Inferior parietal cortex (tissue), 1 donor: ENCODE measurements around the gene MDN1.
A peak's percentile ranks its signal among the peaks of the same experiment; 100 is the strongest.
"Not testable (repeated sequence)": the region's sequence is repeated elsewhere in the genome, so short reads cannot be mapped to it uniquely, and the experiment has no call there.

ENCODE experiments used
- DNase-seq: peaks from one replicate; pipeline ENCODE4 v3.0.0-alpha.2; 2016; ENCODE audit errors: extremely low spot score

Gene MDN1, protein sequence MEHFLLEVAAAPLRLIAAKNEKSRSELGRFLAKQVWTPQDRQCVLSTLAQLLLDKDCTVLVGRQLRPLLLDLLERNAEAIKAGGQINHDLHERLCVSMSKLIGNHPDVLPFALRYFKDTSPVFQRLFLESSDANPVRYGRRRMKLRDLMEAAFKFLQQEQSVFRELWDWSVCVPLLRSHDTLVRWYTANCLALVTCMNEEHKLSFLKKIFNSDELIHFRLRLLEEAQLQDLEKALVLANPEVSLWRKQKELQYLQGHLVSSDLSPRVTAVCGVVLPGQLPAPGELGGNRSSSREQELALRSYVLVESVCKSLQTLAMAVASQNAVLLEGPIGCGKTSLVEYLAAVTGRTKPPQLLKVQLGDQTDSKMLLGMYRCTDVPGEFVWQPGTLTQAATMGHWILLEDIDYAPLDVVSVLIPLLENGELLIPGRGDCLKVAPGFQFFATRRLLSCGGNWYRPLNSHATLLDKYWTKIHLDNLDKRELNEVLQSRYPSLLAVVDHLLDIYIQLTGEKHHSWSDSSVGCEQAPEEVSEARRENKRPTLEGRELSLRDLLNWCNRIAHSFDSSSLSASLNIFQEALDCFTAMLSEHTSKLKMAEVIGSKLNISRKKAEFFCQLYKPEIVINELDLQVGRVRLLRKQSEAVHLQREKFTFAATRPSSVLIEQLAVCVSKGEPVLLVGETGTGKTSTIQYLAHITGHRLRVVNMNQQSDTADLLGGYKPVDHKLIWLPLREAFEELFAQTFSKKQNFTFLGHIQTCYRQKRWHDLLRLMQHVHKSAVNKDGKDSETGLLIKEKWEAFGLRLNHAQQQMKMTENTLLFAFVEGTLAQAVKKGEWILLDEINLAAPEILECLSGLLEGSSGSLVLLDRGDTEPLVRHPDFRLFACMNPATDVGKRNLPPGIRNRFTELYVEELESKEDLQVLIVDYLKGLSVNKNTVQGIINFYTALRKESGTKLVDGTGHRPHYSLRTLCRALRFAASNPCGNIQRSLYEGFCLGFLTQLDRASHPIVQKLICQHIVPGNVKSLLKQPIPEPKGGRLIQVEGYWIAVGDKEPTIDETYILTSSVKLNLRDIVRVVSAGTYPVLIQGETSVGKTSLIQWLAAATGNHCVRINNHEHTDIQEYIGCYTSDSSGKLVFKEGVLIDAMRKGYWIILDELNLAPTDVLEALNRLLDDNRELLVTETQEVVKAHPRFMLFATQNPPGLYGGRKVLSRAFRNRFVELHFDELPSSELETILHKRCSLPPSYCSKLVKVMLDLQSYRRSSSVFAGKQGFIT (N-terminal part only)

DNA sequence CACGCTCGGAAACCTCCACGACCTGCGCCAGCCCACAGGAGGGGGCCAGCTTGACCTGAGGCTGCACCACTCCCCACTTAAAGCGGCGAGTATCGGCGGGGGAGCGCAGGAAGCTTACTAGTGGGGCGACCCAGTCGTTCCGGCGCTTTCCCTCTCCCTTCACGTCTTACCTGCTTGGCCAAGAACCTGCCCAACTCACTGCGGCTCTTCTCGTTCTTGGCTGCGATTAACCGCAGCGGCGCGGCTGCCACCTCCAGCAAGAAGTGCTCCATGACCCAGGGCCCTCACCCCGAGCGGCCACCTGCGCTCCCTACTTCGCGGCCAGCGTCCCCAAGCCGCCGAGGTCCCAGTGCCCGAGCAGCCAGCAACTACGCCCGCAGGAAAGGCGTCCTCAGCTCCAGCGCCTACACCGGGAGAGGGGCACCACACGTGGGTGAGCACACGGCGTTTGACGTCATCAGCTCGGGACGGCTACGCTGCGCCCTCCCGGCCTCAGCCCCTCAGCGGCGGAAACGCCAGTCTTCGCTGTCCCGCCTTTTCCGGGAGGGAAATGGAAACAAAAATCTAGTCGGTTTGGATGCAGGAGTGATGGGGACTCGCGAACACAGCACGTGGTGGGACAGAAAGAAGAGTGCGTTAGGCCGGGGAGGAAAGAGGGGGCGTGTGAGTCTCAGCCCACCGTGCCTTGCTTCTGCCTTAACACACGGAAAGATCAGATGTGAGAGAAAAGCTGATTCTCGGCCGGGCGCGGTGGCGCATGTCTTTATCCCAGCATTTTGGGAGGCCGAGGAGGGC lies at the start of gene MDN1:
Gene MDN1, minus strand, starts transcription at position 459 of the 795 bp plus-strand sequence. Its CDS starts 187 bp downstream, at position 272.
- DNase-seq = peak; percentile 95

DNA sequence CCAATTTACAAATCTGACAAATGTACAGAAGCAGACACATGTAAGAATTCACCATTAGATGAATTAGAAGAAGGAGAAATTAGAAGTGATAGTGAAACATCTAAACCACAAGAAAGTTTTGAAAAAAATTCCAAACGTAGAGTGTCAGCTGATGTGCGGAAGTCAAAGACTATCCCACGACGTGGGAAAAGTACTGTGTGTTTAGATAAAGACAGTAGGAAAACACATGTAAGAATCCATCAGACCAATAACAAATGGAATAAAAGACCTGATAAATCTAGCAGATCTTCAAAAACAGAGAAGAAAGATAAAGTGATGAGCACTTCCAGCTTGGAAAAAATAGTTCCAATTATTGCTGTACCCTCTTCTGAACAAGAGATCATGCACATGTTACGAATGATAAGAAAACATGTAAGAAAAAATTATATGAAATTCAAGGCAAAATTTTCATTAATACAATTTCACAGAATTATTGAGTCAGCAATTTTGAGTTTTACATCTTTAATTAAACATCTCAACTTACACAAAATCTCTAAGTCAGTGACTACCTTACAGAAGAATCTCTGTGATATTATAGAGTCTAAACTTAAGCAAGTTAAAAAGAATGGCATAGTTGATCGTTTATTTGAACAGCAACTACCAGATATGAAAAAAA lies 46.6 kb upstream of the MDN1 start:
- no peak for DNase-seq

DNA sequence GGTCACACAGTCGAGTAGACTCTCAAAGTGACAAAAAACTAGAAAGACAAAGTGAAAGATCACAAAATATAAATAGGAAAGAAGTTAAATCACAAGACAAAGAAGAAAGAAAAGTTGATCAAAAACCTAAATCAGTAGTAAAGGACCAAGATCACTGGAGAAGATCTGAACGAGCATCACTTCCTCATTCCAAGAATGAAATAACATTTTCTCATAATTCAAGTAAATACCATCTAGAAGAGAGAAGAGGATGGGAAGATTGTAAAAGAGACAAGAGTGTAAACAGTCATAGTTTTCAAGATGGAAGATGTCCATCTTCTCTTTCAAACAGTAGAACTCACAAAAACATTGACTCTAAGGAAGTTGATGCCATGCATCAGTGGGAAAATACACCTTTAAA lies 43.1 kb upstream of the MDN1 start:
- DNase-seq = no peak

DNA sequence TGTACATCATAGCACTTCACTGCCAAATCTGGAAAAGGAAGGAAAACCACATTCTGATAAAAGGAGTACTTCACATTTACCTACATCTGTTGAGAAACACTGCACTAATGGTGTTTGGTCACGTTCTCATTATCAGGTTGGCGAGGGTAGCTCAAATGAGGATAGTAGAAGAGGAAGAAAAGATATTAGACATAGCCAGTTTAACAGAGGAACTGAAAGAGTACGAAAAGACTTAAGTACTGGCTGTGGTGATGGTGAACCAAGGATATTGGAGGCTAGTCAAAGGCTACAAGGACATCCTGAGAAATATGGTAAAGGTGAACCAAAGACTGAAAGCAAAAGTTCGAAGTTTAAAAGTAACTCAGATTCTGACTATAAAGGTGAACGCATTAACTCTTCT lies 42.7 kb upstream of the MDN1 start:
- DNase-seq = no peak

DNA sequence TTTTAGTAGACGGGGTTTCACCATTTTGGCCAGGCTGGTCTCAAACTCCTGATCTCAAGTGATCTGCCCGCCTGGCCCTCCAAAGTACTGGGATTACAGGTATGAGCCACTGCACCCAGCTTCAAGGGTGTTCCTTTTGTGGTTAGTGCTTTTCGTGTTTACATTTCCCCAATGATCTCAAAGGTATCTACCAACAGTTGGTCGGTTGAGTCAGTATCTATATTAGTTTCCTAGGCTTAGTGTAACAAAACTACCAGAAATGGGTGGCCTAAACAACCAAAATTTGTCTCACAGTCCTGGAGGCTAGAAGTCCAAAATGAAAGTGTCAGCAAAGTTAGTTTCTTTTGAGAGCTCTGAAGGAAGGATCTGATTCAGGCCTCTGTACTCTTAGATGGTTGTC lies 40.1 kb upstream of the MDN1 start:
- DNase-seq = no peak

DNA sequence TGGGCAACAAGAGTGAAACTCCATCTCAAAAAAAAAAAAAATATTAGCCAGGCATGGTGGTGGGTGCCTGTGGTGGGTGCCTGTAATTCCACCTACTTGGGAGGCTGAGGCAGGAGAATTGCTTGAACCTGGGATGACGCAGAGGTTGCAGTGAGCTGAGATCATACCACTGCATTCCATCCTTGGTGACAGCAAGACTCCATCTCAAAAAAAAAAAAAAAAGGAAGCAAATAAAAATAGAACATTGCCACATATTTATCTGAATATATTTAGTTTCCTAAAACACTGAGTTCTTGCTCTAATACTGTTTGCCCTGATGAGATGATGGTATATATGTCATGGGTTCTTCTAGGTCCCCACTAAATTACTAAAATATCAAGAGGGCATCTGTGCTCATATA lies 38.4 kb upstream of the MDN1 start:
- DNase-seq = no peak

DNA sequence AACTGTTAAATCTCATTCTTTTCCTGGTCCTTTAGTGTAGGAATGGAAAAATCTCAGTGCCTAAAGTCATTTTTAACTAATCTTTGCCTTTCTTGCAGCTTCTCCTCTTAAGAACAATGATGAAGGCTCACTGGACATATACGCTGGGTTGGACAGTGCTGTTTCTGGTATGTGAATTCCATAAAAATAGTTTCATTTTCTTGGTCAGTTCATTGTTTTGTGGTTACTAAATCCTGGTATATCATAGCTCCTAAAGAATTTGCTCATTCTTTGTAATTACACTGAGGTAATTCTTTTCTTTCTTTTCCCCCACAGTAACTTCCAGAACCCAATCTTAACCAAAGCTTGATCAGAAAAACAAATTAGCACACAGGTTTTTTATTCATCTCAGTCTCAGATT lies 33.5 kb upstream of the MDN1 start:
- no peak for DNase-seq

DNA sequence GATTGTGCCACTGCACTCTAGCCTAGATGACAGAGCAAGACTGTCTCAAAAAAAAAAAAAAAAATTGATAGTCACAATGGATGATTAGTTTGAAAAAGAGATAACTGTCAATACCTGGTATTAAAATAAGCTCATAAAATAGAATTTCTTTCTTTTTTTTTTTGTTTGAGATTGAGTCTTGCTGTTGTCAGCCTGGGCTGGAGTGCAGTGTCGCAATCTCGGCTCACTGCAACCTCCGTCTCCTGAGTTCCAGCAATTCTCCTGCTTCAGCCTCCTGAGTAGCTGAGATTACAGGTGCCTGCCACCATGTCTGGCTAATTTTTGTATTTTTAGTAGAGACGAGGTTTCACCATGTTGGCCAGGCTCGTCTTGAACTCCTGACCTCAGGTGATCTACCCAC lies 27.9 kb upstream of the MDN1 start:
- not testable (repeated sequence) for DNase-seq

DNA sequence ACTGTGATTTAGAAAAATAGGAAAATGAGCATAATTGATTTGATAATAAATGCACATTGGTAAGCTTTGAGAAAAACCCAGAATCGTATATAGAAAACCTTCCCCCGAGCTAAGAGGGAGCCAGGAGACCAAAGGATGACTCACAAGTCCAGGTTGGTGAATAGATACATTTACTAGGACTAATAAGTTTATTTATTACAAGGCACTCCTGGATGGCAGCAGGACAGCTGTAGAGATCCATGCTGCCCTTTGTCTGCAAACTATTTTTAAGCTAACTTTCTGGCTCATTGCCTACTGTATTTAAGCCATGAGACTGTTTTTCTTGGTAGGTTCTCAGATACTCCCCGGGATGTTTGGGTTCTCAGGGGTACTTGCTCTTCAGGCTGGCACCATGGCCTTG lies 23.5 kb upstream of the MDN1 start:
- DNase-seq = no peak

DNA sequence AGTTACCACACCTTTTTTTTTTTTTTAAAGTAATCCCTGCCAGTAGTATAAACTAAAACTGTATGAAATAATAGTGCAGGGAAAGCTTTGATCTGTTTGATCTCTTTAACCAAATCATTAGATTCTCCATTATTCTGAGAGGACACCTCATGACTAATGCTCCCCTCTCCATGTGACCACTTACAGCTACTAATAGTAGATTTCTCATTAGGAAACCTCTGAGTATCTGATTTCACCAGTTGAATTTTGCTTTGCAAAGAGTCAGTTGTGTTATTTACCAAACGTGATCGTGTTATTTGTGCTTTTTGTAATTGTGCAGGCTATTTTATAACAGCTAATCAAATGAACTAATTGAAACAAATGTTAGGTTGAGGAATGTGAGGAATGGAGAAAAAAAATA lies 22.6 kb upstream of the MDN1 start:
- no peak for DNase-seq

DNA sequence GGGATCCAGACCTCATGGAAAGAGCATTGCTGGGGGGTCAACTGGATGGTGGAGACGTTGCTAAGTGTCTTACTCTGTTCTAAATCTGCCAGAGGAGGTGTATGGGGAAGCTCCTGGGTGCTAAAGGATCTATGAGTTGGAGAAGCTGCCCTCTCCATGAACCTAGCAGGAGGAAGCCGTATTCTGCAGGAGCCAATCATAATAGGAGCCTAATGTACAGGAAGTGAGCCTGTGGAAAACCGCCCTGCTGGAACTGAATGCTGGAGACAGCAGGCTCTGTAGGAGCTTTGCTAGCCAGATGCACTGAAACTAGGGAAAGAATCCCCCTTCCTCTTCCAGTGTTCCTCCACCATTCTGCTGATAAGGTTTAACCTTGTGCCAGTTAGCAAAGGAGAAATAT lies 20.9 kb upstream of the MDN1 start:
- no peak for DNase-seq

DNA sequence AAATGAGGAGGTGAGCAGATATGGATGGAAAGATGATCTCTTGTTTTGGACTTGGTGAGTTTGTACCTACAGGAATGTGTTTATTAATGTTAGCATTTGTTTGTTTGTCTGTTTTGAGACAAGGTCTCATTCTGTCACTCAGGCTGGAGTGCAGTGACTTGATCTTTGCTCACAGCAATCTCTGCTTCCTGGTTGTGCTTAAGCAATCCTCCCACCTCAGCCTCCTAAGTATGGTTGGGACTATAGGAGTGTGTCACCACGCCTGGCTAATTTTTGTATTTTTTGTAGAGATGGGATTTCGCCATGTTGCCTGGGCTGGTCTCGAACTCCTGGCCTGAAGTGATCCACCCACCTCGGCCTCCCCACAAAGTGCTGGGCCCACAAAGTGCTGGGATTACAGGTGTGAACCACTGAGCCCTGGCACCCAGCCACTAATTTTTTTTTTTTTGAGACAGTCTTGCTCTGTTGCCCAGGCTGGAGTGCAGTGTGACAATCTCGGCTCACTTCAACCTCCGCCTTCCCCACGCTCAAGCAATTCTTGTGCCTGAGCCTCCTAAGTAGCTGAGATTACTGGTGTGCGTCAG lies 17.1 kb upstream of the MDN1 start:
- DNase-seq = no peak

DNA sequence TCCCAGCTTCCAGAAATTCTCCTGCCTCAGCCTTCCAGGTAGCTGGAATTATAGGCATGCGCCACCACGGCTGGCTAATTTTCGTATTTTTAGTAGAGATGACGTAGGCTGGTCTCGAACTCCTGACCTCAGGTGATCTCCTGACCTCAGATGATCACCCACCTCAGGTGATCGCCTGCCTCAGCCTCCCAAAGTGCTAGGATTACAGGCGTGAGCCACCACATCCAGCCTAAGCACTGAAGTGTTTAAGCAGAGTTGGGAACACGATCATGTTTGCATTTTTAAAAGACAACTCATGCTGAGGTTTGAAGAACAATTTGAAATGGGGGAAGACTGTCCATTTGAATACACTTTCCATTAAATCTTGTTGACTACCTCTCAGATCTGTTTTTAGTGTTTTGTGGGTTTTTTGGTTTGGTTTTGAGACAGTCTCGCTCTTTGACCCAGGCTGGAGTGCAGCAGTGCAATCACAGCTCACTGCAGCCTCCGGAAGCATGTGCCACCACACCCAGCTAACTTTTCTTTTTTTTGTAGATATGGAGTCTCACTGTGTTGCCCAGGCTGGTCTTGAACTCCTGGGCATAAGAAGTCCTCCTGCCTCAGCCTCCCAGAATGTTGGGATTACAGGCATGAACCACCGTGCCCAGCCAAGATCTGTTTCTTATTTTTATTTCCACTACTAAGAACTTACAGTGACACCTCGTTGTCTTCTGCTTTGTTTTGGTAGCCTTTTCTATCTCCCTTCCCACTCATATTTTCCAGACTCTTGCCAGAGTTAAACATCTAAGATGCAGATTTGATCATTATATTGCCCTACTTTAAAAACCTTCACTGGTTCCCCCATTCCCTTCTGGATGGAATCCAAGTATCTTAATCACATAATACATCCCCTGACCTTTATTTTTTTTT lies 15.5 kb upstream of the MDN1 start:
- DNase-seq = no peak

DNA sequence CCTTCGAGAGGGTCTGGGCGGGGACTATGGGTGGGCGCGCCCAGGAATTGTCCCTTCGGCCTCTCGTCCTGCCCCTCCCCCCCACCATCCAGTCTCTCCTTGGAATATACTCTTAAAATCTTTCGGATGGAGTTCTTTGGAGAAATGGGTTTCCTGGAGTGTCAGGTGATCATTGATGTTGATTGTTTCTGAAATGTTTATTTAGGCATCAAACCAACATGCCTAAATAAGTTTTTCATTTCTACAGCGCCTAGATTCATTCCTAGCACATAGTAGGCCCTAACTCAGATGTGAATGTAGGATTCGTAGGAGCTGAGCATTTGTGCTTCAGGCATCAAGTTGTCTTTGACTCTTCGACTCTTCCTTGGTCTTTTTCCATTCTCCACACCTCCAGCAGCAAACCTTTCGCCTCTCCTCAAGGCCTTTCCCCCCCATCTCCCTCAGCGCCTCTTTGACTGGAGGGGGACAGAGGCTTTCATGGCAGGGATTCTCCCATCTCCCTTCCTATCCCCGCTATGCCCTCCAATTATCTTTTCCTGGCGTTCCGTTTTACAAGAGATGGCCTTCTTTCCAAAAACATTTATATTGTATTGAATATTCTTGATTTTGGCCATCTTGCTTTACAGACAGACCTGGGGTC lies 10.7 kb upstream of the MDN1 start:
- no peak for DNase-seq

DNA sequence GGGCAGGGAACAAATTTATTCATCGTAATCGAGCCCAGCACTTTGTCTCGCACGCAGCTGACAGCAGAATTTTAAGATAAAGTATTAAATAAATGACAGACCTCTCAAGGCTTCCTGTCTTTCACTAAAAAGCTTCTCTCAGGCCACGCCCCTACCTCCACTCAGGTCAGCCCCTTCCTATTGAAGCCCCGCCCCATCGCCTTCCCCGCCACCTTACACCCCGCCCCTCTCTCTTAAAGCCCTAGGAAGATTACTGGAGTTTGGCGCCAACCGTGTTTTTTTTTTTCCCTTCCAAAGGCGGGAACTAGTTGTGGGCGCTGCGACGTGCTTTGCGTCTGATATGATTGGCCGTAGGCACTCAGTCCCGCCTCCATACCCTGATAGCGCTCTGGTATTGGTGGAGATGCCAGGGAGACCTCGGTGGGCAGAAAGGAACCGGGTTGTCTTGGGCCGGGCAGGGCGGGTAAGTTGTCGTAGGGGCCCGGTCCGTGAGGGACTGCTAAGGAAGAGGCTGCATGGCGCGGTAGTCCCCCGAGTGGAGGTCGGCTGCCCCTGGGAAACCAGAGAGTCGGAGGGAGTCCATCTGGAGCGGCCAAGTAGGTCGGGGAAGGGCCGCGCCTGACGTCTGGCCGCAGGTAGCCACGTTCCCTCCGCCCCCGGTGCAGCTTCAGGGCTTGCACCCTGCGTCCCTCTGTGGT lies 10.0 kb upstream of the MDN1 start, which contains the start of gene CASP8AP2:
Gene CASP8AP2, plus strand, starts transcription at position 409 of the 698 bp plus-strand sequence.
- DNase-seq = peak; percentile 97

DNA sequence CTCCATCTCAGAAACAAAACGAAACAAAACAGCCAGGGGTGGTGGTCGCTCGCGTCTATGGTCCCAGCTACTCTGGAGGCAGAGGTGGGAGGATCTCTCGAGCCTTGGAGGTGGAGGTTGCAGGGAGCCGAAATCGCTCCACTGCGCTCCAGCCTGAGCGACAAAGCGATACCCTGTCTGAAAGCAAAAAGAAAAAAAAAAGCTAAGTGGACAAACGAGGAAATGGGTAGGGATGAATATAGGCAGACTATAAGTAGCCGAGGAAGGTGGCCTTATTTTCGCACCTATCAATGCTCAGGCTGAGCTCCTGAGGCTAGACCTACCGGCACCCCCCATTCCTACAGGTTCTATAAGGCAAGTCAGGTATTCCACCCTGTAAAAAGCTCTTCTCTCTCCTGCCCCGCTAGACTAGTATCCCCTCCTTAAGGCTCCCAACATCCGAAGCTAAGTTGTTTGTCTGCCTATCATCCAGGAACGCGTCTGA lies 9.4 kb upstream of the MDN1 start:
- DNase-seq = no peak

DNA sequence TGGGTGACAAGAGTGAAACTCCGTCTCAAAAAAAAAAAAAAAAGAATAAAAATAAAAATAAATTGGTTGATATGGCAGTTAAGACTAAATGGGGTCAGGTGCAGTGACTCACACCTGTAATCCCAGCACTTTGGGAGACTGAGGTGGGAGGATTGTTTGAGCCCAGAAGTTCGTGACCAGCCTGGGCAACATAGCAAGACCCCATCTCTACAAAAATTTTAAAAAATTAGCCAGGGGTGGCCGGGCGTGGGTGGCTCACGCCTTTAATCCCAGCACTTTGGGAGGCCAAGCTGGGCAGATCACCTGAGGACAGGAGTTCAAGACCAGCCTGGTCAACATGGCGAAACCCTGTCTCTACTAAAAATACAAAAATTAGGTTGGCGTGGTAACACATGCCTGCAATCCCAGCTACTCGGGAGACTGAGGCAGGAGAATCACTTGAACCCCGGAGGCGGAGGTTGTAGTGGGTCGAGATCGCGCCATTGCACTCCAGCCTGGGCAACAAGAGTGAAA lies 8.9 kb upstream of the MDN1 start:
- DNase-seq = not testable (repeated sequence)
